Measurements from ENCODE around the gene DMBT1.

Gene DMBT1

DNA sequence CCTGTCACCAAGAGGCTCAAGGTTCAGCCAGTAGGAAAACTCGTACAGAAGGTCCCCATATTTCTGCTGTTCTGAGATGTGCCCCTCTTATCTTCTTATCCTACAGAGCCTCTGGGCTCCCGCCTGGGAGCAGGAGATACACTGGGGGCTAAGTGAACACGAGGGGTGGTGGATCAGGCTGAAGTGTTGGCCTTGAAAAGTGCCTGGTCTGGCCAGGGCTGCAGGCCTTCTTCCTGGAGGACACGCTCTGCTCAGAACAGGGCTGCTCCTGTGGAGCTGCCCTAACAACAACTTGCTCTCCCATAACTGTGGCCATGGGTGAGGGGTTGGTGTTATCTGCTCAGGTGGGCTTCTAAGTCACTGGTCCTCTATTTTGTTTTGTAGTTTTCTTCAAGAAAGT lies 105.4 kb downstream of the DMBT1 start:
- H3K4me1 Mint-ChIP-seq (ENCODE audit: low read depth) = no peaks in the 10 kb centered on the region
- H3K36me3 Mint-ChIP-seq (ENCODE audit: low read depth) = no peaks in the 10 kb centered on the region
- DNase-seq (ENCODE audit: low spot score) = no peak
- H3K27ac Mint-ChIP-seq = no peak overlapping the region
- peaks cover 4% of the 10 kb centered on the region for H3K27me3 Mint-ChIP-seq (ENCODE audit: low read depth)
- no peaks in the 10 kb centered on the region for H3K9me3 Mint-ChIP-seq
- H3K4me3 Mint-ChIP-seq = no peak overlapping the region

DNA sequence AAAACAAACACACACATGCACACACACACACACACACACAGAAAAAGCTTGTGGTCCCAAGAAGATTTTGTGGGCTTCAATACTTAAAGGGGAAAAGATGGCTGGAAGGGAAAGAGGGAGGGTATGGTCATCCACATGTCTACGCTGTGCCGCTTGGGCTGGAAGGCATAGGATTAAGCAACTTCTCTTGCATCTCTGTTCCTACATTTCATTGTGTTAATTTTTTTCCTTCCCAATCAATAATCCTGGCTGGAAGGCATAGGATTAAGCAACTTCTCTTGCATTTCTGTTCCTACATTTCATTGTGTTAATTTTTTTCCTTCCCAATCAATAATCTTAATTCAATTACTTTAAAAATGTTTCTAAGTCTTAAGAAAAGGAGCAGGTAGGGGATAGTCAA lies 108.5 kb downstream of the DMBT1 start:
- no peak overlapping the region for H3K4me3 Mint-ChIP-seq
- no peak for DNase-seq (ENCODE audit: low spot score)
- H3K9me3 Mint-ChIP-seq = no peaks in the 10 kb centered on the region
- H3K4me1 Mint-ChIP-seq (ENCODE audit: low read depth) = no peaks in the 10 kb centered on the region
- peaks cover 4% of the 10 kb centered on the region for H3K27me3 Mint-ChIP-seq (ENCODE audit: low read depth)
- no peaks in the 10 kb centered on the region for H3K36me3 Mint-ChIP-seq (ENCODE audit: low read depth)
- H3K27ac Mint-ChIP-seq = no peak overlapping the region

DNA sequence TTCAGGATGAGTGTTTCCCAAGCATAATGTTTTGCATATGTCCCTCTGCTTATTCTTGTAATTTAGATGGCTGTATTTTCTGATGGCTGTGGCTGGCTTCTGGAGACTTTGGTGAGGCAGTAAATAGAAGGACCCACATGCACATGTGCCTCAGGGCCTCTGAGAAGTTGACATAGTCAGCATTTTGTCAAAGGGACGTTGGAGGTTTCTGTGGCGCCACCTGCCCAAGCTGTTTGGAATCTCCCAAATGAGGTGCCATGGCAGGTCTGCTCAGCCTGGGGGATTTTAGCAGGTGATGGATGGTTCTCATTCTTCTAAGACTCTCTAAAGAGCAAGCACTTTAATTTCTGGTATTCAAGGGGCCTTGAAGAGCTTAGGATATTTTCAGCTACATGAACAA lies 109.3 kb downstream of the DMBT1 start:
- Mint-ChIP-seq H3K36me3 (ENCODE audit: low read depth) (no peaks in the 10 kb centered on the region), H3K9me3 (no peaks in the 10 kb centered on the region), H3K27ac (no peak overlapping the region), H3K4me3 (no peak overlapping the region), H3K4me1 (ENCODE audit: low read depth) (no peaks in the 10 kb centered on the region), H3K27me3 (ENCODE audit: low read depth) (peaks cover 4% of the 10 kb centered on the region)
- no peak for DNase-seq (ENCODE audit: low spot score)

DNA sequence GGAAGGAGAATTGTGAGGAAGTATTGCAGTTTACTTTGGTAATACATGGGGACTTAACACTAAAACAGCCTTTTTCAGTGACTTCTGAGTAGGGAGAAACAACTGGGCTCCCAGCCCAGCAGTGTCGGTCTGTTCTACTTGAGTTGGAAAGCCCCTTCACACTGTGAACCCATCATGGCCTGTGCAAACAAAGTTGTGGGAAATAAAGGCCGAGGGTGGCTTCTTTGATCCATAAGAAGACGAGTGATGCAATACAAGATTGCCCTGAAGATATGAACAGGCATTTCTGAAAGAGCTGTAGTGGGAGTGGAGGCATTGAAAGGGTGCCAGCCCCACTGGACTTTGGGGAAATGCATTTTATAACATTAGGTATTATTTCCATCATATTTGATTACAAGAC lies 110.8 kb downstream of the DMBT1 start:
- H3K4me3 Mint-ChIP-seq = no peak overlapping the region
- H3K27ac Mint-ChIP-seq = no peak overlapping the region
- no peaks in the 10 kb centered on the region for H3K4me1 Mint-ChIP-seq (ENCODE audit: low read depth)
- H3K27me3 Mint-ChIP-seq (ENCODE audit: low read depth) = peaks cover 4% of the 10 kb centered on the region
- no peaks in the 10 kb centered on the region for H3K36me3 Mint-ChIP-seq (ENCODE audit: low read depth)
- no peaks in the 10 kb centered on the region for H3K9me3 Mint-ChIP-seq
- DNase-seq (ENCODE audit: low spot score) = no peak

DNA sequence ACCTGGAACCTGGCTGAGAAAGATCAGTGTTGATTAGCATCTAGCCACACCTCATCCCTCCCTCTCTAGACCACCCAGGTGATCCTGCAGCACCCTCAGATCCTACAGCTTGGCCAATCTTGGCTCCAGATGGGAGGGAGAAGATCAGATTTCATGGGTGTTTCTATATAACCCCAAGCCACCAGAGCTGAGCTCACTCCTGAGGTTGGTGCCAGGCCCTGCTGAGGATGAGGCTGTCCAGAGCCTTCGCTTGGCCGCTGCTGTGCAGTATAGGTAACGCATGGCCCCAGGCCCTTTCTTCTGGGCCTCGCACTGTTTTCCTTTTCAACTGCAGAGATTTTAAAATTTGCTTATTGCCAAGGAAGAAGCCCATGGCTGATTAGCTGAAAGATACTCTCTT lies 112.1 kb downstream of the DMBT1 start:
- no peaks in the 10 kb centered on the region for H3K9me3 Mint-ChIP-seq
- no peaks in the 10 kb centered on the region for H3K4me1 Mint-ChIP-seq (ENCODE audit: low read depth)
- H3K36me3 Mint-ChIP-seq (ENCODE audit: low read depth) = no peaks in the 10 kb centered on the region
- H3K27ac Mint-ChIP-seq = no peak overlapping the region
- peaks cover 2% of the 10 kb centered on the region for H3K27me3 Mint-ChIP-seq (ENCODE audit: low read depth)
- no peak for DNase-seq (ENCODE audit: low spot score)
- H3K4me3 Mint-ChIP-seq = no peak overlapping the region

DNA sequence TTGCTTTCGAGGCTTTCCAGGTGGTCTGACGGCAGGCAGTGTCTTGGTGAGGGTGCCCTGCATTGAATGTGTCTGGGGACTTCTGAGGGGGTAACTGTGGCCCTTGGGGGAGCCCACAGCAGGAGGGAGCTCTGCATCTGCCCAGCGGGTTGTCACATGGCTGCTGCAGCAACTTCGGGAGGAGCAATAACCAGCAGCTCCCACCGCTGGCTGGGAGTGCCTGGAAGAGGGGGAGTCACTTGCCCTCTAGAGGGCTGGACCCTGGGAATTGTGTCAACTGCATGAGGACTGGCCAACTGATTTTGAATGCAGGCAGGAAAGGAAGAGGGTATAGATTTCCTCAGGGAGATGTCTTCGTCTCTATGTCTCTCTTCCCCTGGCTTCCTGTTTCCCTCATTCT lies 112.7 kb downstream of the DMBT1 start:
- no peak overlapping the region for H3K4me3 Mint-ChIP-seq
- no peaks in the 10 kb centered on the region for H3K27me3 Mint-ChIP-seq (ENCODE audit: low read depth)
- H3K9me3 Mint-ChIP-seq = no peaks in the 10 kb centered on the region
- H3K4me1 Mint-ChIP-seq (ENCODE audit: low read depth) = no peaks in the 10 kb centered on the region
- no peaks in the 10 kb centered on the region for H3K36me3 Mint-ChIP-seq (ENCODE audit: low read depth)
- no peak overlapping the region for H3K27ac Mint-ChIP-seq
- DNase-seq (ENCODE audit: low spot score) = no peak

DNA sequence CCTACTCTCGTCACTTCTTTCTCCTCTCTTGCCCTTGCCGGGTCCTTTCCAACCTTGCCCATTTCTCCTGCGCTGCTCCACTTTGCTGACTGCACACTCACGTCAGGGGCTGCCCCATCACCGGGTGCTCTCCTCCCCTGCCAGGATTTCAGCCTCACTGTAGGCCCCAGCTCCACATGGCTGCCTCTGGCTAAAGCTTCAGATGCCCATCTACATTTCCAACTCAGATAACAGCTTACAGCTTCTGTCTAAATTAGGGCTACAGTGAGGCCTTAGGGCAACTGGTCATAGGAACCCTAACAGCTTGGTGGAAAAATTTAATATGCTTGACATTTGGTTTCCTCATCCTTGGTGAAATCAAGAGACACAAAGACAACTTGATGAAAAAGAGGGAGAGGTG lies 113.2 kb downstream of the DMBT1 start:
- no peaks in the 10 kb centered on the region for H3K36me3 Mint-ChIP-seq (ENCODE audit: low read depth)
- H3K4me1 Mint-ChIP-seq (ENCODE audit: low read depth) = no peaks in the 10 kb centered on the region
- H3K27ac Mint-ChIP-seq = no peak overlapping the region
- H3K27me3 Mint-ChIP-seq (ENCODE audit: low read depth) = no peaks in the 10 kb centered on the region
- no peak overlapping the region for H3K4me3 Mint-ChIP-seq
- no peak for DNase-seq (ENCODE audit: low spot score)
- H3K9me3 Mint-ChIP-seq = no peaks in the 10 kb centered on the region

DNA sequence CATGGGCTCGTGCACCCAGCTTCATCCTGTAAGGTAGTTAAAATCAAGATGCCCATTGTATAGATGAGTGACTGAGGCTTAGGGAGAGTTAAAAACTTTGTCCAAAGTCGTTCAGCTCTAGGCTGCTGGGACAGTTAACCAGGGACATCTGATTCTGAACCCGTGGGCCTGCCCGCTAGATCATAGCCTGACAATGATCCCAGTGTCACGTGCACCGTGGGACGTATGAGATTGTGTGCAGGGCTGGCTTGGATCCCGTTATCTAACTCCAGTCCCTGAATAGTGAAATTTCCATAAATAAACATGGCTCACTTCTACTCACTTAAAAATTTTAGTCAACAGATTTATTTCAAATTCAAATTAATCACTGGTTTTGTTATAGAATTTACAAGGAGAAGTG lies 114.2 kb downstream of the DMBT1 start:
- Mint-ChIP-seq H3K4me3 (no peak overlapping the region), H3K27me3 (ENCODE audit: low read depth) (no peaks in the 10 kb centered on the region), H3K36me3 (ENCODE audit: low read depth) (no peaks in the 10 kb centered on the region), H3K4me1 (ENCODE audit: low read depth) (no peaks in the 10 kb centered on the region), H3K27ac (no peak overlapping the region), H3K9me3 (no peaks in the 10 kb centered on the region)
- DNase-seq (ENCODE audit: low spot score) = no peak

DNA sequence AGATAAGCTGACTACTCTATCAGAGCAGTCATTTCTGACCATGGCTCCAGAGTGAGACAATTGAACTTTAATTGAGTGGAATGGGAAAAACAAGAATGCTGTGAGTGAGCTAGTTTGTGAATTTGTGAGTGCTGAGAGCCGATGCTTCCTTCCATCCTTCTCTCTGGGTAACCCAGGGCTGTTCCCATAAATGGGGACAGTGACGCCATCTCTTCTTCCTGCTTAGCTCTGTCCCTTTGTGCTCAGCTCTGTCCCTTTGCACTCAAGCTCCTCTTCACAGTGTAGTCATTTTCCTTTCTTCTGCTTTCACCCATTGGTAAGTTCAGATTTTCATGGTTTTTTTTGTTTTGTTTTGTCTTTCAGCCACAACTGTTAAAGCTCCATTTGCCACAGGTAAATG lies 114.7 kb downstream of the DMBT1 start:
- Mint-ChIP-seq H3K4me3 (no peak overlapping the region), H3K4me1 (ENCODE audit: low read depth) (no peaks in the 10 kb centered on the region), H3K27ac (no peak overlapping the region), H3K27me3 (ENCODE audit: low read depth) (no peaks in the 10 kb centered on the region), H3K36me3 (ENCODE audit: low read depth) (no peaks in the 10 kb centered on the region), H3K9me3 (no peaks in the 10 kb centered on the region)
- no peak for DNase-seq (ENCODE audit: low spot score)

DNA sequence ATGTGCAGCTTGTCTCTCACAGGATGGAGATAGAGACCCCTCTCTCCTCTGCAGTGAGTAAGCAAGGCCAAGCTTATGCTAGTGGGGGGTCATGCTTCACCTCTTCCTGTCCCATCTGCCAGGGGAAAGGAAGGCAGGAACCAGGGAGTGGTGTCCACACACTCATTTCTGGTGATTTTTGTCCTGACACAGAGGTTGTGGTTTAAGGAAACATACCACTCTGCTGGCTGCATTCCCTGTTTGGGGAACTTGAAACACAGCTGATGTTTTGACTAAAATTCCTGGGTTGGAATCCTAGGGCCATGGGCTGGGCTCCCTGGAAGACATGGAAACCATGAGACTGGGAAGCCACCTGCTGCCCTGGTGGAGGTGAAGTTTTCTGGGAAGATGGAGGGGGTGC lies 117.7 kb downstream of the DMBT1 start:
- no peak for DNase-seq (ENCODE audit: low spot score)
- Mint-ChIP-seq H3K27me3 (ENCODE audit: low read depth) (no peaks in the 10 kb centered on the region), H3K4me3 (no peak overlapping the region)

DNA sequence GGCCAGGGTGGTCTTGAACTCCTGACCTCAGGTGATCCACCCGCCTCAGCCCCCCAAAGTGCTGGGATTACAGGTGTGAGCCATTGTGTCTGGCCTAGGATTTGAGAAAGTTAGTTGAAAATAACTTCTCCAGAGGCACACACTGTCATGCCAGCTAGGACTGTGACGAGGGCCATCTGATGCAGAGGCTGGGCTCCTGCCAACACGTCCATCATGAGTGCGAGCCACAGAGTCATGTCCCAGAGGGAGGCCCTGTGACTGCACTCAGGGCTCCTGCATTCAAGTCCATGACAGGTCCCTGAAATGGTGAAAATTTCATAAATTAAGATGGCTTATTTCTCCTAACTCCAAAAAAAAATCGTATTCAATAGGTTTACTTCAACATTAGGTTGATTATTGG lies 122.0 kb downstream of the DMBT1 start:
- no peak overlapping the region for H3K4me3 Mint-ChIP-seq
- no peak for DNase-seq (ENCODE audit: low spot score)
- H3K36me3 Mint-ChIP-seq (ENCODE audit: low read depth) = no peaks in the 10 kb centered on the region
- no peaks in the 10 kb centered on the region for H3K27me3 Mint-ChIP-seq (ENCODE audit: low read depth)
- no peaks in the 10 kb centered on the region for H3K9me3 Mint-ChIP-seq
- H3K27ac Mint-ChIP-seq = no peak overlapping the region
- H3K4me1 Mint-ChIP-seq (ENCODE audit: low read depth) = no peaks in the 10 kb centered on the region

More for the DNA sequence above, 117.7 kb downstream of the DMBT1 start:
- Mint-ChIP-seq H3K4me1 (ENCODE audit: low read depth) (no peaks in the 10 kb centered on the region), H3K9me3 (no peaks in the 10 kb centered on the region), H3K36me3 (ENCODE audit: low read depth) (no peaks in the 10 kb centered on the region), H3K27ac (no peak overlapping the region)

DNA sequence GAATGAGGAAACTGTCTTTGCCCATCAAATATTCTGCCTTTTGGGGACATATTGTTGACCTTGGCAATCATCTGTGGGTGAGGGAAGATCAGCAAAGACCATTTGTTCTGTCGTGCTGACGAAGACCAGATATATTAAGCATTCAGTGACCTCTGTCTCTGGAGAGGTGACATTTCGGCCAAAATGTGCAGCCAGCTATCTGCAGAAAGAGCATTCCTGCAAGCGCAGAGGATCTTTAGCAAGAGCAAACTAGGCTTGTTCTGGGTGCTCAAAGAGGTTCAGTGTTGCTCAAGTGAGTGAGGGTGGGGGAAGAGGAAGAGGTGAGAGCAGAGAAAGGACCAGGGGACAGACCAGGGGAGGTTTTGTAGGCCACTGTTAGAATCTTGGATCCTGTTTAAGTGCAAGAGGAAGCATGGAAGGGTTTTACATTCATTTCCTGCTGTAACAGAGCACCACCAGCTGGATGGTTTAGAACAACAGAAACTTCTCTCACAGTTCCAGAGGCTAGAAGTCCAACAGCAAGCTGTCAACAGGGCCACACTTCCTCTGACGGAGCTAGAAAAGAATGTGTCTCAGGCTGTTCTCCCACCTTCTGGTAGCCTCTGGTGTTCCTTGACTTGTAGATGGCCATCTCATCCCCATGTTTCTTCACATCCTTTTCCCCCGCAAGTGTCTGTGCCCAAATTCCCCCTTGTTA lies 127.9 kb downstream of the DMBT1 start:
- no peaks in the 10 kb centered on the region for H3K36me3 Mint-ChIP-seq (ENCODE audit: low read depth)
- H3K4me3 Mint-ChIP-seq = no peak overlapping the region
- no peak overlapping the region for H3K27ac Mint-ChIP-seq
- no peaks in the 10 kb centered on the region for H3K9me3 Mint-ChIP-seq
- no peaks in the 10 kb centered on the region for H3K4me1 Mint-ChIP-seq (ENCODE audit: low read depth)
- no peaks in the 10 kb centered on the region for H3K27me3 Mint-ChIP-seq (ENCODE audit: low read depth)
- DNase-seq (ENCODE audit: low spot score) = no peak

DNA sequence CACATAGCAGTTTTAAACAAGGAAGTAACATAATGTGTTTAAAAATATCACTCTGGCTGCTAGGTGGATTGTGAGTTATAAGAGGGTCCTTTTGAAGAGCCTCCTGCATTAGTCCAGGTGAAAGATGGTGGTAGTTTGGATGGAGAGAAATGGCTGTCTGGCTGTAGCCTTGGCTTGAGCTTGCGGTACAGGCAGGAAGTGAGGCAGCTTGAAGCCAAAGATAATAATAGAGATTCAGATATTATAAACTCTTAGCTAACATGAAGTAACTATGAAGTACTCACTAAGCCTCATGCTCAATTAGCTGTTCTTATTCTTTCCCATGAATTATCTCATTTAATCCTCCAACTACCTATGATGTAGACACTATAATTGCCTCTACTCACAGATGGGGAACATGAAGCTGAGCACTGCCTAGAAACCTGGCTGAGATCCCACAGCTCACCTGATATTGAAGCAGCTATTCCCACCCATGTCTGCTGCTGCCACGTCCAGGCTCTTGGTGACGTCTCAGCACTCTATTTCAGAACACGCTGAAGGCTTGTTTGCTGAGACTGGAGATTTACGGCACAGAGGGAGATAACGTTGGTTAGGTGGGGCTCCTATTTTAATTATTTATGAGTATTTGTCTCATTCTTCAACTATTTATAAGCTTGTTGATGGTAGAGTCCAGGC lies 128.7 kb downstream of the DMBT1 start:
- DNase-seq (ENCODE audit: low spot score) = no peak
- no peaks in the 10 kb centered on the region for H3K9me3 Mint-ChIP-seq
- H3K4me1 Mint-ChIP-seq (ENCODE audit: low read depth) = no peaks in the 10 kb centered on the region
- H3K36me3 Mint-ChIP-seq (ENCODE audit: low read depth) = no peaks in the 10 kb centered on the region
- H3K4me3 Mint-ChIP-seq = no peak overlapping the region
- H3K27me3 Mint-ChIP-seq (ENCODE audit: low read depth) = no peaks in the 10 kb centered on the region
- no peak overlapping the region for H3K27ac Mint-ChIP-seq

DNA sequence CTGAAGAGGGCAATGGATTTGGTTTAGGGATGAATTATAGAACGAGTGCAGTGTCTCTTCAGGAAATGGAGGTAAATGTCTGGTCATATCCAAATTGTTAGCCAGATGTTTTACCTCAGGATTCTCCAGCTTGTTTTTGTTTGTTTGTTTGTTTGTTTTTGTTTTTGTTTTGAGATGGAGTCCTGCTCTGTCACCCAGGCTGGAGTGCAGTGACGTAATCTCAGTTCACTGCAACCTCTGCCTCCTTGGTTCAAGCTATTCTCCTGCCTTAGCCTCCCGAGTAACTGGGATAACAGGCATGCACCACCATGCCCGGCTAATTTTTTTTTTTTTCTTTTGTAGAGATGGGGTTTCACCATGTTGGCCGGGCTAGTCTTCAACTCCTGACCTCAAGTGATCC lies 132.2 kb downstream of the DMBT1 start:
- H3K27me3 Mint-ChIP-seq (ENCODE audit: low read depth) = no peaks in the 10 kb centered on the region
- H3K4me3 Mint-ChIP-seq = no peak overlapping the region
- H3K9me3 Mint-ChIP-seq = no peaks in the 10 kb centered on the region
- no peaks in the 10 kb centered on the region for H3K4me1 Mint-ChIP-seq (ENCODE audit: low read depth)
- no peak overlapping the region for H3K27ac Mint-ChIP-seq
- DNase-seq (ENCODE audit: low spot score) = no peak
- H3K36me3 Mint-ChIP-seq (ENCODE audit: low read depth) = no peaks in the 10 kb centered on the region

Measured in T-helper 2 cell treated with Interferon-gamma antibody and Interleukin-4, amounts not matched to agents 5 μg/mL and 100 μg/mL, for 36 hours (primary cell).